ENCODE data around the gene SLC1A2.

SLC1A2 gene

DNA sequence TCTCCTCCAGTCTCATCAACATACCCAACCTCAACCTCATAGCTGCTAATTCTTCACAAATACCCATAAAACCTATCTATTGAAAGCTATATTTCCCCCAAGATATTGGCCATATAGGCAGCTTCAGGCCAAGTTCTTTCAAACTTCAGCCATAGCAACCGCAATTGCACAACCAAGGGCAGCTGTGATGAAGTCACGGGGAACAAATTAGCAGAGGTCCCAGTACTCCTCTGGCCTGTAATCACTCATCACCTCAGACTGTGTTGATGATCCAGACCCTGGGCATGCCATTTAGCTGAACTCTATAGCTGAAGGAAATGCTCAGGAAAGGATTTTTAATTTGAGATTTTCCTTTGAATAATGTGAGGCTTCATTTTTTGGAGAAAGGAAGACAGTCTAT, 84.1 kb downstream of the SLC1A2 start:
- no peak overlapping the region for H3K4me3 ChIP-seq (replicated peaks; ENCODE audit: low read depth, low read length)
- H3K27me3 ChIP-seq (replicated peaks; ENCODE audit: control insufficient read depth, insufficient read depth, low read length) = no peaks in the 10 kb centered on the region
- TF ChIP-seq, protein P1, sequence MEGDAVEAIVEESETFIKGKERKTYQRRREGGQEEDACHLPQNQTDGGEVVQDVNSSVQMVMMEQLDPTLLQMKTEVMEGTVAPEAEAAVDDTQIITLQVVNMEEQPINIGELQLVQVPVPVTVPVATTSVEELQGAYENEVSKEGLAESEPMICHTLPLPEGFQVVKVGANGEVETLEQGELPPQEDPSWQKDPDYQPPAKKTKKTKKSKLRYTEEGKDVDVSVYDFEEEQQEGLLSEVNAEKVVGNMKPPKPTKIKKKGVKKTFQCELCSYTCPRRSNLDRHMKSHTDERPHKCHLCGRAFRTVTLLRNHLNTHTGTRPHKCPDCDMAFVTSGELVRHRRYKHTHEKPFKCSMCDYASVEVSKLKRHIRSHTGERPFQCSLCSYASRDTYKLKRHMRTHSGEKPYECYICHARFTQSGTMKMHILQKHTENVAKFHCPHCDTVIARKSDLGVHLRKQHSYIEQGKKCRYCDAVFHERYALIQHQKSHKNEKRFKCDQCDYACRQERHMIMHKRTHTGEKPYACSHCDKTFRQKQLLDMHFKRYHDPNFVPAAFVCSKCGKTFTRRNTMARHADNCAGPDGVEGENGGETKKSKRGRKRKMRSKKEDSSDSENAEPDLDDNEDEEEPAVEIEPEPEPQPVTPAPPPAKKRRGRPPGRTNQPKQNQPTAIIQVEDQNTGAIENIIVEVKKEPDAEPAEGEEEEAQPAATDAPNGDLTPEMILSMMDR (IDR thresholded peaks at IDR 0.05; ENCODE audit: insufficient read depth, low read length, poor library complexity, severe bottlenecking) = no peak
- H3K36me3 ChIP-seq (ENCODE audit: control insufficient read depth, insufficient read depth, low read length) = no peaks in the 10 kb centered on the region
- DNase-seq (ENCODE audit: extremely low read depth, insufficient read length) = no peak

DNA sequence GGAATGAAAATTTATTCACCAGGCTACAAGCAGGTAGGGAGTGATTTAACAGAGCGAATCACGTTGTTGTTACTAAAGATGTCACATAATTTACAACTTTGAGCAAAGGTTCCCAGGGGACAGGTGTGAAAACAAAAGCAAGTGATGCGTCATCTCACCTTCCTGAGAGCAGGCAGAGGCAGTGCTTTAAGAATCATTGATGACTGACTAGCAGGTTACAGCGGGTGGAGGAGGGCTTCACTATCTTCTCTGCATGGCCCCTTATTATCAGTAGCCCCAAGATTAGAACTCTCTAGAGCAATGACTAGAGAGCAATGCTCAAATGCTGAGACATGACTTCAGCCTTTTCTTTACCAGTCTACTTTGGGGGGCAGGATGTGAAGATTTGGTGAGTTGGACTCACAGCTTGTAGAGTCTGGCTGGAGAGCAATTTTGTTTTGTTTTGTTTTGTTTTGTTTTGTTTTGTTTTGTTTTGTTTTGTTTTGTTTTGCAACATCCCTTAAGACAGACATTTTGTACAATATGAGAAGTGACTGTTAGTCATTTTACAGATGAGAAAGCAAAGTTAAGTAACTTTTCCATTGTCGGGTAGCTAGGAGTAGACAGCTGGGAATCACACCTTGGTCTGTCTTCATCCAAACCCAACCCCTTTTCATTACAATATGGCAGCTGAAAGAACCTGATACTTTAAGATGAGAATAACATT, 84.8 kb downstream of the SLC1A2 start:
- DNase-seq (ENCODE audit: extremely low read depth, insufficient read length) = peak; percentile 79
- TF ChIP-seq, protein P1 (IDR thresholded peaks at IDR 0.05; ENCODE audit: insufficient read depth, low read length, poor library complexity, severe bottlenecking) = no peak
- Histone ChIP-seq H3K27me3 (replicated peaks; ENCODE audit: control insufficient read depth, insufficient read depth, low read length) (no peaks in the 10 kb centered on the region), H3K36me3 (ENCODE audit: control insufficient read depth, insufficient read depth, low read length) (no peaks in the 10 kb centered on the region), H3K4me3 (replicated peaks; ENCODE audit: low read depth, low read length) (no peak overlapping the region)

DNA sequence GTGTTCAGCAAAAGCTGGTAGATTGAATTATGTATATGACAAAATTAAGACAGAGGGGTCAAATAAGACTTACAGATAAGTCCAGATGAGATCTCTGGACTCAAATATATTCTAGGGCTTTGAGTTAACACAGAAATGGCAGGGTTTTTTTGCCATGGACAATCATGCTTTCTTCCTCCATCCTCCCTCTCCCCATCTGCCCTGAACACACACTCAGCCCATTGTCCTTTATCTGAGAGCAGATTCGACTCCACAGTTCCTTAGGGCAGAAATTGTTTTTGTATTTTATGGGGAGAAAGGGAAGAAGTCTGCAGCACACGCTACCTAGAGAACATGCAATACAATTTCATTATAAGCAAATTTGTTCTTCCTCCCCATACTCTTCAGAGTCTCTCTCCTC, 86.8 kb downstream of the SLC1A2 start:
- H3K36me3 ChIP-seq (ENCODE audit: control insufficient read depth, insufficient read depth, low read length) = no peaks in the 10 kb centered on the region
- TF ChIP-seq, protein P1 (IDR thresholded peaks at IDR 0.05; ENCODE audit: insufficient read depth, low read length, poor library complexity, severe bottlenecking) = no peak
- H3K4me3 ChIP-seq (replicated peaks; ENCODE audit: low read depth, low read length) = no peak overlapping the region
- no peak for DNase-seq (ENCODE audit: extremely low read depth, insufficient read length)
- no peaks in the 10 kb centered on the region for H3K27me3 ChIP-seq (replicated peaks; ENCODE audit: control insufficient read depth, insufficient read depth, low read length)

DNA sequence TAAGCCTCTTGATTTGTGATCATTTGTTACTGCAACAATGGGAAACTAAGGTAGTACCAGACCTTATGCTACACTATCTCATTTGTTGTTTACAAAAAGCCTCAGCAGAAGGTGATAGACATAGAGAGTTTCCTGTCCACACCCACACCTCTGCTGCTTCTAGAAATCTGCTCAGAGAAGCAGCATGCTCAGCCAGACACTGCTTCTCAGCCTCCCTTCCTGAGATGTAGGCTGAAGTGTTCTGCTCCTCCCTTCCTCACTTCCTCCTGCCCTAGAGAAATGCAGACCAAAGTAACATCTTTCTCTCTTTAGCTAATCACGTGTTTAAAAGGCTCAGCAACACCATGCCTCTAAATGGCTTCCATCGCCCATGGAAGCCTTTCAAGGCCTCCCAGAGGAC, 88.4 kb downstream of the SLC1A2 start:
- Histone ChIP-seq H3K36me3 (ENCODE audit: control insufficient read depth, insufficient read depth, low read length) (no peaks in the 10 kb centered on the region), H3K4me3 (replicated peaks; ENCODE audit: low read depth, low read length) (no peak overlapping the region), H3K27me3 (replicated peaks; ENCODE audit: control insufficient read depth, insufficient read depth, low read length) (no peaks in the 10 kb centered on the region)
- TF ChIP-seq, protein P1 (IDR thresholded peaks at IDR 0.05; ENCODE audit: insufficient read depth, low read length, poor library complexity, severe bottlenecking) = no peak
- no peak for DNase-seq (ENCODE audit: extremely low read depth, insufficient read length)

DNA sequence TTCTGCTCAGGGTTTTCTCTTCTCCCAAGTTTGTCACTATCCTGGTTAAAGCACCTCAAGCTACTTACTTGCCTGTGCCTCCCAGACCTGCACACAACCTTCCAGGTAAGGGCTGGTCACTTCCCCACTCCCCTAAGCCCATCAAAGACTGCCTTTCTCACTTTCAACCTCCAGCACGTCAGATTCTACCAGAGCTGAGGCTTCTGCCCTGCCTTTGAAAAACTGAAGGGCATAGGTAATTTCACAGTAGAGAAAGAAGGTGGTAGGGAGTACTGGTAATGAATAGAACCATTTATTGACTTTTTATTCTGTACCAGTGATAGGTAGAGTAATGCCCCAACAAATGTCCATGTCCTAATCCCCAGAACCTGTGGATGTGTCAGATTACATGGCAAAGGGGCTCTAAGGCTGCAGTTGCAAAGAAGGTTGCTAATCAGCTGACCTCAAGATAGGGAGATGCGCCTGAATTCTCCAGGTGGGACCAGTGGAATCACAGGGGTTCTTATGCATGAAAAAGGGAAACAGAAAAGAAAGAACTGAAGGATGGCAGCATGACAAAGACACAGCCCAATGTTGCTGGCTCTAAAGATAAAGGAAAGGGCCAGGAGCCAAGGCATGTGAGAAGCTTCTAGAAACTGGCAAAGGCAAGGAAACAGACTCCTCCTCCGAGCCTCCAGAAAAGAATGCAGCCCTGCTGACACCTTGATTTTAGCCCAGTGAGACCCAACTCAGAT, 89.0 kb downstream of the SLC1A2 start:
- Histone ChIP-seq H3K27me3 (replicated peaks; ENCODE audit: control insufficient read depth, insufficient read depth, low read length) (no peaks in the 10 kb centered on the region), H3K4me3 (replicated peaks; ENCODE audit: low read depth, low read length) (no peak overlapping the region), H3K36me3 (ENCODE audit: control insufficient read depth, insufficient read depth, low read length) (no peaks in the 10 kb centered on the region)
- TF ChIP-seq, protein P1 (IDR thresholded peaks at IDR 0.05; ENCODE audit: insufficient read depth, low read length, poor library complexity, severe bottlenecking) = no peak
- DNase-seq (ENCODE audit: extremely low read depth, insufficient read length) = no peak
